Coronary artery (tissue), 2 donors: ENCODE results near the gene PRIM1.
"Not testable (repeated sequence)": the region's sequence is repeated elsewhere in the genome, so short reads cannot be mapped to it uniquely, and the experiment has no call there.

ENCODE experiments used
- DNase-seq: peaks from one replicate; pipeline ENCODE4 v3.0.0-alpha.2; 2017; ENCODE audit warnings: low spot score
- H3K27ac ChIP-seq, 2 donors: fragments of 200-600 bp; sonication (generic); one replicate each; pipeline ENCODE4 v1.5.1; 2016 to 2019
- H3K4me3 ChIP-seq: fragments of 200-600 bp; sonication (generic); 2 replicates; pipeline ENCODE4 v1.5.1; 2016; ENCODE audit warnings: mild to moderate bottlenecking, moderate library complexity
- TF ChIP-seq, protein P1 (sequence below): fragments of 200-600 bp; sonication (generic); IDR thresholded peaks from one replicate; pipeline ENCODE4 v1.5.1; 2019; ENCODE audit warnings: antibody characterized with exemption

The PRIM1 gene

DNA sequence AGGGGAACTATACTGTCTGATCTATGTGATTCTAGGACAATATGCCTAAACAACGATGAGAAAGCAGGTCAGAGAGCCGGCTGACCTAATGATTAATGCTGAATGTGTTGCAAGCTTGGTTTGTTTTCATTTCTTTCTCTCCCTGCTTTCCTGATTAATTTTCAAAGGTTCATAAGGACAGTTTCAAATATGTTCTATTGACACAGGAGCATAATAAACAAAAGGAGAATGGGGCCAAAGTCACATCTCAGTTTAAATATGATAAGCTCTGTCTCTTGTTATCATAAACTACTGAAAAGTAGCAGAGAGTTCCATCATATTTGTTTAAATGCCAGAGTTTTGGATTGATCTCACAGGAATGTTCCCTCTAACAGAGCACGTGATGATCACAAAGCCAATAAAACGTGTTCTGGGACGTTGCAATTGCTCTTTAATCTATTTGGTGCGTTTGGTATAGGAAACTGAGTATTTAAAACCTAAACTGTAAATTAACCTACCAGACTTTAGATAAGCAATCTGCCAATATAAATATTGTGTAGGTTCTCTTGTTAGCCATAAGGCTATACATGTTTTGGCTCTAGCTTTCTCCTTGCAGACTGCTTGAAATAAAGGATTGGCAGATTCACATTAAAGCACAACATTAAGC lies 7.3 kb upstream of the PRIM1 start:
- Histone ChIP-seq H3K27ac (no peak overlapping the region), H3K4me3 (no peak overlapping the region)
- TF ChIP-seq, protein P1, sequence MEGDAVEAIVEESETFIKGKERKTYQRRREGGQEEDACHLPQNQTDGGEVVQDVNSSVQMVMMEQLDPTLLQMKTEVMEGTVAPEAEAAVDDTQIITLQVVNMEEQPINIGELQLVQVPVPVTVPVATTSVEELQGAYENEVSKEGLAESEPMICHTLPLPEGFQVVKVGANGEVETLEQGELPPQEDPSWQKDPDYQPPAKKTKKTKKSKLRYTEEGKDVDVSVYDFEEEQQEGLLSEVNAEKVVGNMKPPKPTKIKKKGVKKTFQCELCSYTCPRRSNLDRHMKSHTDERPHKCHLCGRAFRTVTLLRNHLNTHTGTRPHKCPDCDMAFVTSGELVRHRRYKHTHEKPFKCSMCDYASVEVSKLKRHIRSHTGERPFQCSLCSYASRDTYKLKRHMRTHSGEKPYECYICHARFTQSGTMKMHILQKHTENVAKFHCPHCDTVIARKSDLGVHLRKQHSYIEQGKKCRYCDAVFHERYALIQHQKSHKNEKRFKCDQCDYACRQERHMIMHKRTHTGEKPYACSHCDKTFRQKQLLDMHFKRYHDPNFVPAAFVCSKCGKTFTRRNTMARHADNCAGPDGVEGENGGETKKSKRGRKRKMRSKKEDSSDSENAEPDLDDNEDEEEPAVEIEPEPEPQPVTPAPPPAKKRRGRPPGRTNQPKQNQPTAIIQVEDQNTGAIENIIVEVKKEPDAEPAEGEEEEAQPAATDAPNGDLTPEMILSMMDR: no peak
- DNase-seq: no peak

DNA sequence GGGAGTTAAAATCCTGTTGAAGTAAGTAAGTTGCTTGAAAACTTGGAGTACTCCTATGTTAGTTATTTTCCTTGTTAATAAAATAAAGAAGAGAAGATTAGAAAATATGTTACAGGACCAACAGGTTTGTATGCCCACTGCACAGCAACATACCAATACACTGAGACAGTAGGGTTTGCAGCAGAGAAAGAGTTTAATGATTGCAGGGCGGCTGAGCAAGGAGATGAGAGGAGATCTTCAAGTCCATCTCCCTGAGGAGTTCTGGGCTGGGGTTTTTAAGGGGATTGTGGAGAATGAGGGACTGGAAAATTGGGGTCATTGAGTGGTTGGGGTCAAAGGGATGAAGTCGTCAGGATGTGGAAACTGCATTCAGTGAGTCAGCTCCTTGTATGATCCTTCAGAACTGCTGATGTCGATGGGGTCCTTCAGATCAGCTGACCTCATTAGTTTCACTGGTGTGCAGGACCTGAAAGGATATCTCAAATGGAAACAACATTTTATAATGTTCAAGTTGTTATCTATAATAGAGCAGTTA lies 6.7 kb upstream of the PRIM1 start:
- DNase-seq: no peak
- TF ChIP-seq, protein P1: no peak
- Histone ChIP-seq H3K4me3 (no peak overlapping the region), H3K27ac (no peak overlapping the region)

DNA sequence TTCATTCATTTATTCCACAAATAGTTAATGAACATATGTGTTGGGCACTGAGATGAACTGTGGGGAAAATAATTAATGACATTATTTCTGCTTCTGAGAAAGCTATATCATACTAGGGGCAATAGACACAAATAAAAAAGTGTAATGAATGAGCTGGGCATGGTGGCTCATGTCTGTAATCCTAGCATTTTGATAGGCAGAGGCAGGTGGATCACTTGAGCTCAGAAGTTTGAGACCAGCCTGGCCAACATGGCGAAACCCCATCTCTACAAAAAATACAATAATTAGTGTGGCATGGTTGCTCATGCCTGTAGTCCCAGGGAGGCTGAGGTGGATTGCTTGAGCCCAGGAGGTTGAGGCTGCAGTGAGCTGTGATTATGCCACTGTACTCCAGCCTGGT lies 5.8 kb upstream of the PRIM1 start:
- H3K27ac ChIP-seq, H3K4me3 ChIP-seq, DNase-seq: not testable (repeated sequence)

DNA sequence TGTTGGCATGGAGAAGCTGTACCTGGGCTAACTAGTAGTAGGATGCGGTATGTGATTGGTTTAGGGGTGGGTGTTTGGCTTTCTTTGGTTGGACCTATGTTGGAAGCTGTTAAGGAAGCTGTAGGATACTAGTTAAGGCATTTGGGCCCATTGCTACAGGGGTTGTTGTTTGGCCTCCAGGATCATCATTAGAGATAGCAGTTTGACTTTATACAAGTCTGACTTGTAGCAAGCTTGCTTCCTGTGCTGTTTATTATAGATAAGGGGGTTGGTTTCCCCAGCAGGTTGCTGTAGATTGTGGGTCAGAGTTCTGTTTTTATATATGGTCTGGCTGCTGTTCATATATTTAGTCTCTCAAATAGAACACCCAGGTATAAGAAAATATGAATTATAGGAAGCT lies 1.4 kb upstream of the PRIM1 start:
- no peak overlapping the region for H3K4me3 ChIP-seq
- TF ChIP-seq, protein P1: no peak
- H3K27ac ChIP-seq: no peak overlapping the region
- DNase-seq: no peak

DNA sequence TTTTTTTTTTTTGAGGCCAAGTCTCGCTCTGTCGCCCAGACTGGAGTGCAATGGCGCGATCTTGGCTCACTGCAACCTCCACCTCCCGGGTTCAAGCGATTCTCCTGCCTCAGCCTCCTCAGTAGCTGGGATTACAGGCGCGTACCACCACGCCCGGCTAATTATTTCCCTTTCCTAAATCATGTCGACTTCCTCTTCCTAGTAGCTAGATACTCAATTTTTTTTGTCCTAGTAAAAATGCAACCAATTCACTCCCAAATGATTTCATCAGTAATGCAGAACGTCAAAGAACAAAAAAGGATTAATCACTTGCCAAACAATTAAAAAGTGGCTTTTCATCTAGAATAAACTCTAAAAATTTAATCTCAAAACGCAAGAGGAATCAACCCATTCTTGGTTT lies 1.5 kb downstream of the PRIM1 start:
- DNase-seq, H3K27ac ChIP-seq, H3K4me3 ChIP-seq: not testable (repeated sequence)

DNA sequence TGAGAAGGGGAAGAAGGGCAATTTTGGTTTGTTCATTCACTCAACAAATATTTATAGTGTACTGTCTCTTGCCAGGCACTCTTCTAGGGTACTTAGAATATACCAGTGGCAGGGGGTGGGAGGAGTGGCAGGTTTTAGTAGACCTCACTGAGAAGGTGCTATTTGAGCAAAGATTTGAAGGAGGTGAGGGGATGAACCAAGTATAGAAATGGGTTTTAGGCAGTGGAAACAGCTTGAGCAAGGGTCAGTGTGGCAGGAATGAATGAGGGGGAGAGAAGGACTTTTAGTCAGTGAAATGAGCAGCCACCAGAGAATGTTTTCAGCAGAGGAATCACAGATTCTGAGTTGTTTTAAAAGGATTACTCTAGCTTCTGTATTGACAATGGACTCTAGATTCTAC lies 2.3 kb downstream of the PRIM1 start:
- Histone ChIP-seq H3K27ac (no peak overlapping the region), H3K4me3 (no peak overlapping the region)

DNA sequence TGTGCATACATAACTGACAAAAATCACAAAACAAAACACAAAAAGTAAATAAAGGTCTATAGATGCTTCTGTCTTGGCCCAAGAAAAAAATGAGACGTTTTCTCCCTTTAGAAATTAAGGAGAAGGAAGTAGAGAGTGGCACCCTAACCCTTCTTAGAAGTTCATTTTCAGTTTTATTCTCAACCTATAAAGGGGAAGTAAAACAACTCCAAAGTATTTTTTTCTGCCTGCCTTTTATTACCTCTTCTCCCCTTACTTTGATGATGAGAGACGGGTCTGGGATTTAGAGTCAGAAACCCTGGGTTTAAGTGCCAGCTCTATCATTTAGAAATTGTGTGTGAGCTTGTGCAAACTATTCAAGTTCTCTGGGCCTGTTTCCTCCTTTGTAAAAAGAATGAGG lies 2.8 kb downstream of the PRIM1 start:
- no peak for DNase-seq
- Histone ChIP-seq H3K4me3 (no peak overlapping the region), H3K27ac (no peak overlapping the region)
- TF ChIP-seq, protein P1: no peak

More for the DNA sequence above, 2.3 kb downstream of the PRIM1 start:
- TF ChIP-seq, protein P1: no peak
- DNase-seq: no peak

DNA sequence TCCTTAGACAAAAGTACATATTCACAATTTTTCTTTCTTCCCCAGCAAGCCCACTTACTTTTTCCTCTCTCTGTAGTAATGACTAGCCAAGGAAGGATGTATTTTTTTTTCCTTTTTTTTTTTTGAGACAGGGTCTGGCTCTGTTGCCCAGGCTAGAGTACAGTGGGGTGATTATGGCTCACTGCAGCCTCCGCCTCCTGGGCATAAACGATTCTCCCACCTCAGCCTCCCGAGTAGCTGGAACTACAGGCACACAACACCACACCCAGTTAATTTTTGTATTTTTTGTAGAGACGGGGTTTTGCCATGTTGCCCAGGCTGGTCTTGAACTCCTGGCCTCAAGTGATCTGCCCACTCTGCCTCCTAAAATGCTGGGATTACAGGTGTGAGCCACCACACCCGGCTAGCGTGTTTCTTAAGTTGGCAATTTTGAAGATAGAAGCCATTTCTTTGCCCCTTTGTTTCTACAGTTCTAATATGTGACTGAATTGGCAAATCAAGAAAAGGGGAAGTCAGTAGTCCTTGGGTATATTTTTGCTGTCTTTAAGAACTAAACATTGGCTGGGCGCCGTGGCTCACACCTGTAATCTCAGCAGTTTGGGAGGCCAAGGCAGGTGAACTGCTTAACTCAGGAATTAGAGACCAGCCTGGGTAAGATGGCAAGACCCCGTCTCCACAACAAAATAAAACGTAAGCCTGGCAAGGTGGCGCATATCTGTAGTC lies 23.8 kb downstream of the PRIM1 start:
- Histone ChIP-seq H3K27ac (no peak overlapping the region), H3K4me3 (no peak overlapping the region)
- no peak for DNase-seq
- TF ChIP-seq, protein P1: no peak

DNA sequence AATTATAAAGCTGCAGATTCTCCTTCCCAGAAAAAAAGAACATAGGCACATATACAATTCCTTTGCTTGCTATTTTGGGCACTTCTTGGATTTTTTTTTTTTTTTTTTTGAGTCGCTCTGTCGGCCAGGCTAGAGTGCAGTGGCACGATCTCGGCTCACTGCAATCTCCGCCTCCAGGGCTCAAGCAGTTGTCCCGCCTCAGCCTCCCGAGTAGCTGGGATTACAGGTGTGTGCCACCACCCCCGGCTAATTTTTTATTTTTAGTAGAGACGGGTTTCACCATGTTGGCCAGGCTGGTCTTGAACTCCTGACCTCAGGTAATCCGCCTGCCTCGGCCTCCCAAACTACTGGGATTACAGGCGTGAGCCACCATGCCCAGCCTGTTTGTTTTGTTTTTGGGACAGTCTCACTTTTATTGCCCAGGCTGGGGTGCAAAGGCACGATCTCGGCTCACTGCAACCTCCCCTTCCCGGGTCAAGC lies 25.9 kb downstream of the PRIM1 start:
- Histone ChIP-seq H3K4me3 (peak overlapping the region; percentile 76), H3K27ac (peak overlapping the region; percentile 84 to 94)
- DNase-seq: not testable (repeated sequence)
